ENCODE results near the gene DZIP1.
"Not testable (repeated sequence)": the region's sequence is repeated elsewhere in the genome, so short reads cannot be mapped to it uniquely, and the experiment has no call there.

Gene DZIP1, protein sequence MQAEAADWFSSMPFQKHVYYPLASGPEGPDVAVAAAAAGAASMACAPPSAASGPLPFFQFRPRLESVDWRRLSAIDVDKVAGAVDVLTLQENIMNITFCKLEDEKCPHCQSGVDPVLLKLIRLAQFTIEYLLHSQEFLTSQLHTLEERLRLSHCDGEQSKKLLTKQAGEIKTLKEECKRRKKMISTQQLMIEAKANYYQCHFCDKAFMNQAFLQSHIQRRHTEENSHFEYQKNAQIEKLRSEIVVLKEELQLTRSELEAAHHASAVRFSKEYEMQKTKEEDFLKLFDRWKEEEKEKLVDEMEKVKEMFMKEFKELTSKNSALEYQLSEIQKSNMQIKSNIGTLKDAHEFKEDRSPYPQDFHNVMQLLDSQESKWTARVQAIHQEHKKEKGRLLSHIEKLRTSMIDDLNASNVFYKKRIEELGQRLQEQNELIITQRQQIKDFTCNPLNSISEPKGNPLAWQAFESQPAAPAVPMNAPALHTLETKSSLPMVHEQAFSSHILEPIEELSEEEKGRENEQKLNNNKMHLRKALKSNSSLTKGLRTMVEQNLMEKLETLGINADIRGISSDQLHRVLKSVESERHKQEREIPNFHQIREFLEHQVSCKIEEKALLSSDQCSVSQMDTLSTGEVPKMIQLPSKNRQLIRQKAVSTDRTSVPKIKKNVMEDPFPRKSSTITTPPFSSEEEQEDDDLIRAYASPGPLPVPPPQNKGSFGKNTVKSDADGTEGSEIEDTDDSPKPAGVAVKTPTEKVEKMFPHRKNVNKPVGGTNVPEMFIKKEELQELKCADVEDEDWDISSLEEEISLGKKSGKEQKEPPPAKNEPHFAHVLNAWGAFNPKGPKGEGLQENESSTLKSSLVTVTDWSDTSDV

GRCh38 chr13:95644601-95645052 lies at the start of gene DZIP1:
Gene DZIP1, minus strand, starts transcription at chr13:95644706. Its CDS starts 2,677 bp downstream, at chr13:95642029.
- DNase-seq (ENCODE audit: low spot score): no peak

DNA sequence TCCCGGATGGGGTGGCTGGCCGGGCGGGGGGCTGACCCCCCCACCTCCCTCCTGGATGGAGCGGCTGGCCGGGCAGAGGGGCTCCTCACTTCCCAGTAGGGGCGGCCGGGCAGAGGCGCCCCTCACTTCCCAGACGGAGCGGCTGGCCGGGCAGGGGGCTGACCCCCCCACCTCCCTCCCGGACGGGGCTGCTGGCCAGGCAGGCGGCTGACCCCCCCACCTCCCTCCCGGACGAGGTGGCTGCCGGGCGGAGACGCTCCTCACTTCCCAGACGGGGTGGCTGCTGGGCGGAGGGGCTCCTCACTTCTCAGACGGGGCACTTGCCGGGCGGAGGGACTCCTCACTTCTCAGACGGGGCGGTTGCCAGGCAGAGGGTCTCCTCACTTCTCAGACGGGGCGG lies 46.5 kb upstream of the DZIP1 start:
- not testable (repeated sequence) for DNase-seq (ENCODE audit: low spot score)

DNA sequence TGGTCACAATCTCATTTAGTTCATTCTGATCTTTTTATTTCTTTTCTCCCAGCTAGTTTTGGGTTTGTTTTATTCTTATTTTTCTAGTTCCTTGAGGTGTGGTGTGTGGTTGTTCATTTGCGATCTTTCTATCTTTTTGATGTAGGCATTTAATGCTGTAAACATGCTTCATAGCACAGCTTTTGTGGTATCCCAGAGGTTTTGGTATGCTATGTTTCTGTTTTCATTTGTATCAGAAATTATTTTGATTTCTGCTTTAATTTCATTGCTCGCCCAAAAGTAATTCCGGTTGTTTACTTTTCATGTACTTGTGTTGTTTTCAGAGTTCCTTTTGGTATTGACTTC lies 45.0 kb upstream of the DZIP1 start:
- DNase-seq (ENCODE audit: low spot score): no peak

GRCh38 chr13:95684960-95685359 lies 40.5 kb upstream of the DZIP1 start:
- DNase-seq (ENCODE audit: low spot score): not testable (repeated sequence)

- DNase-seq (ENCODE audit: low spot score): no peak
Observed at GRCh38 chr13:95684418-95684817, 39.9 kb upstream of the DZIP1 start.

- DNase-seq (ENCODE audit: low spot score): no peak
Observed at GRCh38 chr13:95679722-95680121, 35.2 kb upstream of the DZIP1 start.

GRCh38 chr13:95678967-95679366 lies 34.5 kb upstream of the DZIP1 start:
- DNase-seq (ENCODE audit: low spot score): no peak

DNA sequence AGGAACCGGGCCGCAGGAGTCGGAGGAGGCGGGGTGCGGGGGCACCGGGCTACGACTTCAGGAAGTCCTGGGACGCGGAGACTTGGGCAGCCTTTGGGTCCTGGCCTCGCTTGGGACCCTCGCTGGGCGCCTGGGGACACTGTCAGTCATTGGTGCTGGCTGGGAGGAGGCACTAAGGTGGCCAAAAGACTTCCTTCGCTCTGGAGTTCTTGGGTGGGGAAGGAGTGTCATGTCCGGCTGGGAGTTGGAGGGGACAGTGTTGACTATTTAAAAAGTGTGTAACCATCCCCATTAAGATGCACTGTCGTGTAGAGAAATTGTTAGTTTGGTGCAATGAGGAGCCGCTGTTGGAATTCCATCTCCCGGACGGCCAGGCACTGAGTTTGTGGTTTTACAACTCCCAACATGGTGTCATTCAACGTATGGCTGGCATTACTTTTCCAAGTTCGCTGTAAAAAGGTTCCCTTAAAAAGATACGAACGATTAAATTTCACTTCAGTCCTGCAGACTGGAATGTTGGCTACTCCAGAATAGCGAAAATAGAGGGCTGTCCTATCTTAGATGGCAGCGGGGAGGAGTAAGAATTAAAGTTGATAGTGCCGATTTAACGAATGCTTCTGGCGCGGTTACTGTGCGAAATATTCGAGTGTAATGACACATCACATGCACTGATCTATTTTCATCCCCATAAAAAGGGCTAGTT lies 33.2 kb upstream of the DZIP1 start:
- no peak for DNase-seq (ENCODE audit: low spot score)

DNA sequence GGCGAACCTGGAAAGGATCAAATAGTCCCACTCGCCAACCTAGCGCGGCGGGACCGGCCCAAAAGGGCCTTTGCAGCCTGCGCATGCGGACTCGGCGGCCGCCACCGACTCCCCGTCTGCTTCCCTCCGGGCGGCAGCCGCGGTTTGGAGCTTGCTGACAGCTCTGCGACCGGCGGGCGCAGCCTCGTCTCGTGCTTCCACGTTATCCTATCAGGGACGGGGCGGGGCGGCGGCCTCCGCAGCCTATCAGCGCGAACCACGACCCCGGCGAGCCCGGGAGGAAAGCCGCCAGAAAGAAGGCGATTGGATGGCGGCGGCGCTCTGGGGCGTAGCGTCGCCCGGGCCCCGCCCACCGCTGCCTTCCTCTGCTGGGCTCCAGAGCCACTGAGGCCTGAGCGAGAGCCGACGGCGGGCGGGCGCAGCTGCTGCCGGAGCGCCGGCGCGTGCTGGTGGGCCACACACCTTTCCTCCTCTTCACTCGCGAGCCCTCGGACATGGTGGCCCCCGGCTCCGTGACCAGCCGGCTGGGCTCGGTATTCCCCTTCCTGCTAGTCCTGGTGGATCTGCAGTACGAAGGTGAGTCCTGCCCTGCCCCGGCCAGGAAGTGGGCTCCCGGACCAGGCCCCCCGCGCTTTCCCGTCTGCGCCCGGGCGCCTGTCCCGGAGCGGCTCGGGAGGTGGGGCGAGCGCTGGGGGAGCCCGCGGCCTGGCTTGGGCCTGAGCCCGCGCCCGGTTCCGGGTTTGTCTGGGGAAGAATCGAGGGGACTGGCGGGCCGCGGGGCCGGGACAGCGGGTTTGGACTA lies 32.5 kb upstream of the DZIP1 start, which contains the start of gene DNAJC3:
Gene DNAJC3, plus strand, starts transcription at position 378 of the 802 bp plus-strand sequence. Its CDS starts 117 bp downstream, at position 495.
- DNase-seq (ENCODE audit: low spot score): peak; percentile 98

DNA sequence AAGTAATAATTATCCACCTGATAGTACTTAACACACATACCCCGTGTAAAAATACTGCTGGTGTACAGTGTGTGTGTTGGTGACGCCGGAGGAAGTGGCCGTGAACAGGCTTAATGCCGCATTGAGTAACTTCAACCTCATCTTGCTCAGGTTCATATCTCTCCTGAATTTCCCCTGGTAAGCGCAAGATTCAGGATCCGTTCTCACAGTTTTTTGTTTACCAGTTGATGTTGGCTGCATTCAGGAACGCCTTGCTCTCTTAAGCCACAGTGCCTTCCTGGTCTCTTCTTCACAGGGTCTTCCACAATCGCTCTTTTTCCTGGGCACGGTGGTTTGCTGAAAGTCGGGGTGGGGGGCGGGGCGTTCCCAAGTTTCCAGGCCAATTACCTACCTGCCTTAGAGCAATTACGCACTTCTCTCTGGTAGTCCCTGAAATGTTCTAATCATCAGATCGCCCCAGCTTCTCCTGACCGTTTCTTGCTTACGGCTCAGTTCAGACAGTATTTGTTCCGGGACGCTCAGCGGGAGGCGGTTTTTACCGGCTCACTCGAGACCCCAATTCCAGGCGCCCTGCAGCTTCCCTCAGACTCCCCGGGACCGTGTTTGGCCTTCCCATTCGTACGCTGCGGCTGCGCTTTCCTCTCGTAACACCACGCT lies 31.7 kb upstream of the DZIP1 start:
- DNase-seq (ENCODE audit: low spot score): no peak

- DNase-seq (ENCODE audit: low spot score): no peak
Observed at GRCh38 chr13:95671597-95671996, 27.1 kb upstream of the DZIP1 start.

- DNase-seq (ENCODE audit: low spot score): not testable (repeated sequence)
Observed at GRCh38 chr13:95667235-95667634, 22.7 kb upstream of the DZIP1 start.

GRCh38 chr13:95660981-95661581 lies 16.6 kb upstream of the DZIP1 start:
- DNase-seq (ENCODE audit: low spot score): peak; percentile 27

DNA sequence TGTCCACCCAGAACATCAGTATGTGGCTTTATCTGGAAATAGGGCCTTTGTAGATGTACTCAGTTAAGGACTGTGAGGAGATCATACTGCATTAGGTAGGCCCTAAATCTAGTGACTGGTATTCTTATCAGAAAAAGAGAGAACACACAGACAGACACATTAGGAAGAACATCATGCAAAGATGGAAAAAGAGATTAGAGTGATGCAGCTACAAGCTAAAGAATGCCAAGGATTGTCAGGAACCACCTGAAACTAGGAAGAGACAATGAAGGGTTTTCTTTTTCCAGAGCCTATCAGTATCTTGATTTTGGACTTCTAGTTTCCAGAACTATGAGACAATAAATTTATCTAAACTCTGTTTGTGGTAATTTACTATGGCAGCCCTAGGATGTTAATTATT lies 15.0 kb upstream of the DZIP1 start:
- DNase-seq (ENCODE audit: low spot score): no peak

- DNase-seq (ENCODE audit: low spot score): no peak
Observed at GRCh38 chr13:95656386-95657015, 12.0 kb upstream of the DZIP1 start.

DNA sequence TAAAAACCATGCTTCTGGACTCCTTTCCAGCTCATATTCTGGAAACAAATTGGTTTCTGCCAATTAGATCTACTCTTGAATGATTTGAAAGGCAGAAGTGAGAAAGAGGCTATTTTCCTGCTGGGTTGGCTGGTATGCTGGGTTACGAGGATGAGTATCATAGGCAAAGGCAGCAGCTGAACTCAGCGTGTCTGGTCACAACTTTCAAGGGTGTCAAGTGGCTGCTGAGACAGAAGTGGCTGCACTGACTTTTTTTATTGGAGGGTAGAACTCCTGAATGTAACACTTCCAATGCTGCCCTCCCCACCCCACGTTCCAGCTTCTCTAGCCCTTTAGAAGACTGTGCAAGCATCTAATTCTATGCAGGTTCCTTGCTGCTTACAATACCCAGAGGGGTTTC lies 8.3 kb upstream of the DZIP1 start:
- DNase-seq (ENCODE audit: low spot score): no peak

DNA sequence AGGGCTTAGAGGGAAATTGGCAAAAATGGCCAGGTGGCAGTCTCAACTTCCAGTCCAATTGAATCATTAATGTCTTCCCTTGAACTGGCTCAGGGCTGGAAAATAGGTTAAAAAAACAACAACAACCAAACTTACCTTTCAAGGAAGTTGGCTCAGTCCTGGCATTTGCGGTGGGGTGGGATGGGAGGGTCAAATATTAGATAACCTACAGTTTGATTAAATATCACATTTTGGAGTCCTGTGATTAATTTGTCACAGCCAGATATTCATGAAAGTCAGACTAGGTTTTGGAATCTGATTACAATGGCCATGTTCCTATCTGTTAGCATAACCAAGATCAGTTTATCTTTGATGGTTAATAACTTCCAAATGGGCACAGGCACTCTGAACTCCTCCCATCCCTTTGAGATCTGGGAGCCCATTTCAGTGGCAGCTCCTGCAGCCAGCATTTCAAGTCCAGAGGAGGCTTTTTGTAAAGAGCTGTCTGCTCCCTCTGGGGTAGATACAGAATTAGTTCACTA lies 7.8 kb upstream of the DZIP1 start:
- no peak for DNase-seq (ENCODE audit: low spot score)

- DNase-seq (ENCODE audit: low spot score): no peak
Observed at GRCh38 chr13:95650696-95651095, 6.2 kb upstream of the DZIP1 start.

DNA sequence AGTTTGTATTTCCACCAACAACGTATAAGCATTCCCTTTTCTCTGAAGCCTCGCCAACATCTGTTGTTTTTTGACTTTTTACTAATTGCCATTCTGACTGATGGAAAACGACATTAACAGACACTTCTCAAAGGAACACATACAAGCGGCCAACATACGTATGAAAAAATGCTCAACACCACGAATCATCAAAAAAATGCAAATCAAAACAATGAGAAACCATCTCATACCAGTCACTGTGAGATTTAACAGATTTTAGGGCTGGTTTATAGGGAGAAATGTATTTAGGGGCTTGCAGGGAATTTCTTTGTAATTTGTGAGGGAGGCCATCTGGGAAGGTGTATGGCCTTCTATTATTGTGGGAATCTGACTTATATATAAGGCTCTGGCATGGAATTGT lies 2.8 kb upstream of the DZIP1 start:
- no peak for DNase-seq (ENCODE audit: low spot score)
